Fibroblast of lung (primary cell): Measurements from ENCODE around the gene LYL1. TPM values are rescaled to one million over a fixed set of nuclear protein-coding genes. Genes with fewer than 3 reads are reported as not detected.

Source experiments
- DNase-seq, 2 donors: peaks; one replicate each; pipeline versions ENCODE4 v3.0.0 to v3.0.0-alpha.2; 2010; ENCODE audit warnings: low read depth in 2 of 2
- H2AFZ ChIP-seq: 2 replicates; pipeline ENCODE4 v1.5.1; 2012; ENCODE audit warnings: low read length, control low read depth, inconsistent platforms
- H3K27ac ChIP-seq: 2 replicates; pipeline ENCODE4 v1.5.1; 2011; ENCODE audit warnings: low read length, control low read depth; ENCODE audit not compliant: insufficient read depth
- H3K27me3 ChIP-seq: 2 replicates; pipeline ENCODE4 v1.5.1; 2011; ENCODE audit warnings: mild to moderate bottlenecking, low read length; ENCODE audit not compliant: control insufficient read depth, insufficient read depth
- H3K36me3 ChIP-seq: 2 replicates; pipeline ENCODE4 v1.5.1; 2011; ENCODE audit warnings: low read length; ENCODE audit not compliant: control insufficient read depth, insufficient read depth
- H3K4me1 ChIP-seq: 2 replicates; pipeline ENCODE4 v1.5.1; 2011; ENCODE audit warnings: low read length; ENCODE audit not compliant: control insufficient read depth, insufficient read depth; ENCODE audit errors: extremely low read depth
- H3K4me2 ChIP-seq: 2 replicates; pipeline ENCODE4 v1.5.1; 2011; ENCODE audit warnings: low read length, control low read depth; ENCODE audit not compliant: insufficient read depth; ENCODE audit errors: extremely low read depth
- H3K4me3 ChIP-seq, 4 experiments: fragments of 200-600 bp in 1 of 4; sonication (generic) in 1 of 4; replicated peaks in 1 of 4; 2 replicates each; pipeline ENCODE4 v1.5.1; 2011 to 2016; ENCODE audit warnings: low read length in 4 of 4, low read depth in 3 of 4, mild to moderate bottlenecking in 3 of 4, control low read depth in 2 of 4, inconsistent platforms in 1 of 4, mixed read lengths in 1 of 4; ENCODE audit not compliant: insufficient read depth in 1 of 4; ENCODE audit errors: control extremely low read depth in 1 of 4
- H3K79me2 ChIP-seq: 2 replicates; pipeline ENCODE4 v1.5.1; 2012; ENCODE audit warnings: mild to moderate bottlenecking, low read length, inconsistent platforms; ENCODE audit not compliant: control insufficient read depth, insufficient read depth
- H3K9ac ChIP-seq: 2 replicates; pipeline ENCODE4 v1.5.1; 2011; ENCODE audit warnings: mild to moderate bottlenecking, low read length, control low read depth; ENCODE audit not compliant: insufficient read depth
- H3K9me3 ChIP-seq: 2 replicates; pipeline ENCODE4 v1.5.1; 2012; ENCODE audit warnings: low read depth, low read length; ENCODE audit not compliant: control insufficient read depth, insufficient read depth
- H4K20me1 ChIP-seq: 2 replicates; pipeline ENCODE4 v1.5.1; 2011; ENCODE audit warnings: low read length; ENCODE audit not compliant: control insufficient read depth, insufficient read depth; ENCODE audit errors: extremely low read depth
- CTCF ChIP-seq, 2 donors: IDR thresholded peaks in 1 of 2; conservative IDR thresholded peaks in 1 of 2; 1 replicate in 1 of 2; 2 replicates in 1 of 2; pipeline ENCODE4 v1.5.1; 2011 to 2012; ENCODE audit warnings: low read length in 2 of 2, control low read depth in 1 of 2, inconsistent platforms in 1 of 2, low read depth in 1 of 2, mild to moderate bottlenecking in 1 of 2
- EZH2 ChIP-seq: IDR thresholded peaks from 2 replicates; pipeline ENCODE4 v1.5.1; 2012; ENCODE audit warnings: low read length, control low read depth, mild to moderate bottlenecking; ENCODE audit errors: missing control alignments
- polyA plus RNA-seq, 2 donors: library from polyadenylated mRNA; depleted of rRNA in 1 of 2; stranded (reverse) in 1 of 2; unstranded in 1 of 2; fragments of >200 nt; gene quantifications; 2 replicates each; pipeline ENCODE4 v1.2.1, GENCODE V29; 2011 to 2012; ENCODE audit warnings: missing spikeins in 1 of 2
- total RNA-seq: library from RNA; depleted of rRNA; stranded (reverse); fragments of >200 nt; gene quantifications from 2 replicates; pipeline ENCODE4 v1.2.1, GENCODE V29; 2014

LYL1 gene
- total and polyA plus RNA-seq, 2 donors (not counting 1 experiment from before 2014, with no cell fraction given): 0.30 to 1.2 TPM

GRCh38 chr19:13120031-13120430 is 17.4 kb upstream of the LYL1 start:
- no peak overlapping the region for H3K9ac ChIP-seq
- TF ChIP-seq EZH2: no peak
- TF ChIP-seq CTCF (conservative IDR thresholded peaks at IDR 0.05 in 1 of 2, IDR thresholded peaks at IDR 0.05 in 1 of 2; ENCODE audit: low read depth in 1 of 2, low read length in 2 of 2): no peak
- H3K79me2 ChIP-seq: peaks cover 76% of the 10 kb centered on the region
- peaks cover 16% of the 10 kb centered on the region for H3K4me1 ChIP-seq
- peak overlapping the region in 3 of 4 experiments; percentile 12 to 91 (median 19) for H3K4me3 ChIP-seq
- peak overlapping the region; percentile 57 for H3K27ac ChIP-seq
- peaks cover 1% of the 10 kb centered on the region for H4K20me1 ChIP-seq
- no peak for DNase-seq
- no peak overlapping the region for H2AFZ ChIP-seq
- no peak overlapping the region for H3K4me2 ChIP-seq
- peaks cover 4% of the 10 kb centered on the region for H3K36me3 ChIP-seq
- no peaks in the 10 kb centered on the region for H3K9me3 ChIP-seq
- no peaks in the 10 kb centered on the region for H3K27me3 ChIP-seq

GRCh38 chr19:13119627-13120026 is 17.0 kb upstream of the LYL1 start:
- peak overlapping the region; percentile 19 to 91 (median 74) for H3K4me3 ChIP-seq
- H4K20me1 ChIP-seq: peaks cover 1% of the 10 kb centered on the region
- H3K9ac ChIP-seq: no peak overlapping the region
- peaks cover 16% of the 10 kb centered on the region for H3K4me1 ChIP-seq
- peak in 1 of 2 donors; percentile 32 for DNase-seq
- peak overlapping the region; percentile 57 for H3K27ac ChIP-seq
- no peak overlapping the region for H2AFZ ChIP-seq
- no peaks in the 10 kb centered on the region for H3K27me3 ChIP-seq
- peak overlapping the region; percentile 90 for H3K4me2 ChIP-seq
- H3K79me2 ChIP-seq: peaks cover 73% of the 10 kb centered on the region
- peaks cover 4% of the 10 kb centered on the region for H3K36me3 ChIP-seq
- H3K9me3 ChIP-seq: no peaks in the 10 kb centered on the region
- TF ChIP-seq CTCF (conservative IDR thresholded peaks at IDR 0.05 in 1 of 2, IDR thresholded peaks at IDR 0.05 in 1 of 2; ENCODE audit: low read depth in 1 of 2, low read length in 2 of 2) (no peak), EZH2 (no peak)

- Histone ChIP-seq H3K4me3 (peak overlapping the region; percentile 58 to 91 (median 86)), H3K27ac (peak overlapping the region; percentile 74), H3K27me3 (no peaks in the 10 kb centered on the region), H3K9ac (peak overlapping the region; percentile 86), H3K79me2 (peaks cover 65% of the 10 kb centered on the region), H3K9me3 (no peaks in the 10 kb centered on the region), H3K36me3 (peaks cover 4% of the 10 kb centered on the region), H2AFZ (no peak overlapping the region), H4K20me1 (peaks cover 1% of the 10 kb centered on the region), H3K4me1 (peaks cover 16% of the 10 kb centered on the region), H3K4me2 (peak overlapping the region; percentile 90)
- TF ChIP-seq EZH2 (no peak), CTCF (conservative IDR thresholded peaks at IDR 0.05 in 1 of 2, IDR thresholded peaks at IDR 0.05 in 1 of 2; ENCODE audit: low read depth in 1 of 2, low read length in 2 of 2) (no peak)
- DNase-seq: peak in 1 of 2 donors; percentile 57
These were observed 16.0 kb upstream of the LYL1 start for GRCh38 chr19:13118424-13119193.
